NCI-H2227 treated with DMSO at 0.1 percent for 48 hours (cell line): Measurements from ENCODE around the gene GAB3.
"Not testable (repeated sequence)": the region's sequence is repeated elsewhere in the genome, so short reads cannot be mapped to it uniquely, and the experiment has no call there.

Source experiments
- DNase-seq: peaks from one replicate; lab custom pipeline; 2025; lab: John Stamatoyannopoulos, UW

Gene GAB3

GRCh38 chrX:154655346-154655745, 95.5 kb downstream of the GAB3 start:
- no peak for DNase-seq

GRCh38 chrX:154654925-154655324, 96.0 kb downstream of the GAB3 start:
- DNase-seq, result no peak

- DNase-seq, result no peak
Observed at GRCh38 chrX:154654372-154654771, 96.5 kb downstream of the GAB3 start.

GRCh38 chrX:154653413-154653812, 97.5 kb downstream of the GAB3 start, which contains the start of gene CTAG2:
Gene CTAG2 (minus strand): TSS chrX:154653579. CDS start chrX:154653515, 64 bp downstream.
- not testable (repeated sequence) for DNase-seq

- DNase-seq, result no peak
Observed at GRCh38 chrX:154653048-154653401, 97.9 kb downstream of the GAB3 start.

- no peak for DNase-seq
Observed at GRCh38 chrX:154652311-154653047, 98.4 kb downstream of the GAB3 start.

- DNase-seq, result no peak
Observed at GRCh38 chrX:154650221-154650510, 100.7 kb downstream of the GAB3 start.

- DNase-seq, result no peak
Observed at GRCh38 chrX:154649503-154650220, 101.2 kb downstream of the GAB3 start.

GRCh38 chrX:154648931-154649330, 101.9 kb downstream of the GAB3 start:
- DNase-seq, result no peak

GRCh38 chrX:154645745-154646378, 105.0 kb downstream of the GAB3 start:
- DNase-seq, result not testable (repeated sequence)

GRCh38 chrX:154643708-154644107, 107.2 kb downstream of the GAB3 start:
- not testable (repeated sequence) for DNase-seq

GRCh38 chrX:154641740-154642139, 109.1 kb downstream of the GAB3 start:
- DNase-seq, result not testable (repeated sequence)

GRCh38 chrX:154633661-154634060, 117.2 kb downstream of the GAB3 start:
- DNase-seq, result not testable (repeated sequence)

- DNase-seq, result not testable (repeated sequence)
Observed at GRCh38 chrX:154630949-154631348, 119.9 kb downstream of the GAB3 start.

- DNase-seq, result not testable (repeated sequence)
Observed at GRCh38 chrX:154628960-154629359, 121.9 kb downstream of the GAB3 start.
